ENCODE results near the gene EP400. TPM values are rescaled to one million over a fixed set of nuclear protein-coding genes. Genes with fewer than 3 reads are reported as not detected.

EP400 gene
- total and polyA plus RNA-seq, 9 of the 15 experiments (the other 6 are each of a cell fraction or from before 2014, with no cell fraction given), result 4.5 to 58.0 (median 7.0) TPM

DNA sequence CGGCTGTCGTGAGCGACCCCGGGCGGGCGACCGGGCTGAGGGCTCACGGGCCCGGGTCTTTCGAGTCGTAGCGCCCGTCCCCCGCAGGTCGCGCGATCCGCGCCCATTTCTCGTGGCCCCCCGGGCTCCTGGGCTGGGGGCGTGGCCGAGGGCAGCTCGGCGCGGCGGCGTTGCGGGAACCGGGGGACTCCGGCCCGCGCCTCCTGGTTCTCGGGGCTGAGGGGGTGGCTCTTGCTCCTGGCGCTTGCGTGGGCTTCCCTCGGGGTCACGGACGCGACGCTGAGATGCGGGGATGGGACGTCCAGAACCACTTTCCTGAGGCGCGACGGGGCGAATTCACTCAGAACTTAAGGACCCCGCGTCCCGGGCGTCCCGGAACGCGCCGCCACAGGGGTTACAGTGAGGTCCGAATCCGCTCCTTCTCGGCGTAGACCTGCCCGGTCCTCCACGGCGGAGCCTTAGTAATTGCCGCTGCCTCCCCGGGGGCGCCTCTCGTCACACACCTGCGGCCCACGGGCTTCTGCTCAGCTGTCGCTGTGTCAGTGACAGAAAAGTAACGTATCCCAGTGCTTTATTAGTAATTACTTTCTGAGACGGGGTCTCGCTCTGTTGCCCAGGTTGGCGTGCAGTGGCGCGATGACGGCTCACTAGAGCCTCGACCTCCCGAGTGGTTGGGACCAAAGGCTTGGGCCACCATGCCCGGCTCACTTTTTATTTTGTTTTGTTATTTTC is 606 bp downstream of the EP400 start (continued):
- no peak for TF ChIP-seq PHB (CRISPR knock-in tag; IDR thresholded peaks at IDR 0.05)
- TF ChIP-seq, protein P1, sequence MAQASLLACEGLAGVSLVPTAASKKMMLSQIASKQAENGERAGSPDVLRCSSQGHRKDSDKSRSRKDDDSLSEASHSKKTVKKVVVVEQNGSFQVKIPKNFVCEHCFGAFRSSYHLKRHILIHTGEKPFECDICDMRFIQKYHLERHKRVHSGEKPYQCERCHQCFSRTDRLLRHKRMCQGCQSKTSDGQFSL (CRISPR knock-in tag; IDR thresholded peaks at IDR 0.05), result no peak
- TF ChIP-seq, protein P1 (tag; IDR thresholded peaks at IDR 0.05), result no peak
- no peak for TF ChIP-seq SRSF7 (optimal IDR thresholded peaks at IDR 0.05; ENCODE audit: low read depth, low read length)
- TF ChIP-seq, protein P2, sequence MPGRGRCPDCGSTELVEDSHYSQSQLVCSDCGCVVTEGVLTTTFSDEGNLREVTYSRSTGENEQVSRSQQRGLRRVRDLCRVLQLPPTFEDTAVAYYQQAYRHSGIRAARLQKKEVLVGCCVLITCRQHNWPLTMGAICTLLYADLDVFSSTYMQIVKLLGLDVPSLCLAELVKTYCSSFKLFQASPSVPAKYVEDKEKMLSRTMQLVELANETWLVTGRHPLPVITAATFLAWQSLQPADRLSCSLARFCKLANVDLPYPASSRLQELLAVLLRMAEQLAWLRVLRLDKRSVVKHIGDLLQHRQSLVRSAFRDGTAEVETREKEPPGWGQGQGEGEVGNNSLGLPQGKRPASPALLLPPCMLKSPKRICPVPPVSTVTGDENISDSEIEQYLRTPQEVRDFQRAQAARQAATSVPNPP (IDR thresholded peaks at IDR 0.05; ENCODE audit: borderline replicate concordance, insufficient read depth, insufficient read length), result no peak
- no peak for TF ChIP-seq ZNF561 (CRISPR knock-in tag; conservative IDR thresholded peaks at IDR 0.05)
- TF ChIP-seq ZNF143 (CRISPR knock-in tag; IDR thresholded peaks at IDR 0.05), result no peak
- no peak for TF ChIP-seq NELFE (IDR thresholded peaks at IDR 0.05; ENCODE audit: insufficient read depth, insufficient read length)
- TF ChIP-seq, protein P3, sequence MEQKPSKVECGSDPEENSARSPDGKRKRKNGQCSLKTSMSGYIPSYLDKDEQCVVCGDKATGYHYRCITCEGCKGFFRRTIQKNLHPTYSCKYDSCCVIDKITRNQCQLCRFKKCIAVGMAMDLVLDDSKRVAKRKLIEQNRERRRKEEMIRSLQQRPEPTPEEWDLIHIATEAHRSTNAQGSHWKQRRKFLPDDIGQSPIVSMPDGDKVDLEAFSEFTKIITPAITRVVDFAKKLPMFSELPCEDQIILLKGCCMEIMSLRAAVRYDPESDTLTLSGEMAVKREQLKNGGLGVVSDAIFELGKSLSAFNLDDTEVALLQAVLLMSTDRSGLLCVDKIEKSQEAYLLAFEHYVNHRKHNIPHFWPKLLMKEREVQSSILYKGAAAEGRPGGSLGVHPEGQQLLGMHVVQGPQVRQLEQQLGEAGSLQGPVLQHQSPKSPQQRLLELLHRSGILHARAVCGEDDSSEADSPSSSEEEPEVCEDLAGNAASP (IDR thresholded peaks at IDR 0.05), result no peak
- TF ChIP-seq RAD21 (CRISPR knock-in tag; conservative IDR thresholded peaks at IDR 0.05 in 1 of 2, IDR thresholded peaks at IDR 0.05 in 1 of 2), result no peak
- TF ChIP-seq, protein P4, sequence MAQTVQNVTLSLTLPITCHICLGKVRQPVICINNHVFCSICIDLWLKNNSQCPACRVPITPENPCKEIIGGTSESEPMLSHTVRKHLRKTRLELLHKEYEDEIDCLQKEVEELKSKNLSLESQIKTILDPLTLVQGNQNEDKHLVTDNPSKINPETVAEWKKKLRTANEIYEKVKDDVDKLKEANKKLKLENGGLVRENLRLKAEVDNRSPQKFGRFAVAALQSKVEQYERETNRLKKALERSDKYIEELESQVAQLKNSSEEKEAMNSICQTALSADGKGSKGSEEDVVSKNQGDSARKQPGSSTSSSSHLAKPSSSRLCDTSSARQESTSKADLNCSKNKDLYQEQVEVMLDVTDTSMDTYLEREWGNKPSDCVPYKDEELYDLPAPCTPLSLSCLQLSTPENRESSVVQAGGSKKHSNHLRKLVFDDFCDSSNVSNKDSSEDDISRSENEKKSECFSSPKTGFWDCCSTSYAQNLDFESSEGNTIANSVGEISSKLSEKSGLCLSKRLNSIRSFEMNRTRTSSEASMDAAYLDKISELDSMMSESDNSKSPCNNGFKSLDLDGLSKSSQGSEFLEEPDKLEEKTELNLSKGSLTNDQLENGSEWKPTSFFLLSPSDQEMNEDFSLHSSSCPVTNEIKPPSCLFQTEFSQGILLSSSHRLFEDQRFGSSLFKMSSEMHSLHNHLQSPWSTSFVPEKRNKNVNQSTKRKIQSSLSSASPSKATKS (CRISPR knock-in tag; IDR thresholded peaks at IDR 0.05), result no peak
- TF ChIP-seq TAF15 (IDR thresholded peaks at IDR 0.05; ENCODE audit: low read depth, low read length), result no peak
- TF ChIP-seq, protein P5, sequence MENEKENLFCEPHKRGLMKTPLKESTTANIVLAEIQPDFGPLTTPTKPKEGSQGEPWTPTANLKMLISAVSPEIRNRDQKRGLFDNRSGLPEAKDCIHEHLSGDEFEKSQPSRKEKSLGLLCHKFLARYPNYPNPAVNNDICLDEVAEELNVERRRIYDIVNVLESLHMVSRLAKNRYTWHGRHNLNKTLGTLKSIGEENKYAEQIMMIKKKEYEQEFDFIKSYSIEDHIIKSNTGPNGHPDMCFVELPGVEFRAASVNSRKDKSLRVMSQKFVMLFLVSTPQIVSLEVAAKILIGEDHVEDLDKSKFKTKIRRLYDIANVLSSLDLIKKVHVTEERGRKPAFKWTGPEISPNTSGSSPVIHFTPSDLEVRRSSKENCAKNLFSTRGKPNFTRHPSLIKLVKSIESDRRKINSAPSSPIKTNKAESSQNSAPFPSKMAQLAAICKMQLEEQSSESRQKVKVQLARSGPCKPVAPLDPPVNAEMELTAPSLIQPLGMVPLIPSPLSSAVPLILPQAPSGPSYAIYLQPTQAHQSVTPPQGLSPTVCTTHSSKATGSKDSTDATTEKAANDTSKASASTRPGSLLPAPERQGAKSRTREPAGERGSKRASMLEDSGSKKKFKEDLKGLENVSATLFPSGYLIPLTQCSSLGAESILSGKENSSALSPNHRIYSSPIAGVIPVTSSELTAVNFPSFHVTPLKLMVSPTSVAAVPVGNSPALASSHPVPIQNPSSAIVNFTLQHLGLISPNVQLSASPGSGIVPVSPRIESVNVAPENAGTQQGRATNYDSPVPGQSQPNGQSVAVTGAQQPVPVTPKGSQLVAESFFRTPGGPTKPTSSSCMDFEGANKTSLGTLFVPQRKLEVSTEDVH (IDR thresholded peaks at IDR 0.05; ENCODE audit: low read depth, partially characterized antibody), result no peak
- no peak for TF ChIP-seq NR1H2 (CRISPR knock-in tag; IDR thresholded peaks at IDR 0.05)
- TF ChIP-seq RBM14 (IDR thresholded peaks at IDR 0.05; ENCODE audit: borderline replicate concordance, insufficient read depth, low read depth, low read length), result 0 out of 2 replicates have a peak, but pooled peaks have one; percentile 27
- TF ChIP-seq HNRNPL (IDR thresholded peaks at IDR 0.05; ENCODE audit: low read depth, low read length), result no peak
- TF ChIP-seq, protein P6, sequence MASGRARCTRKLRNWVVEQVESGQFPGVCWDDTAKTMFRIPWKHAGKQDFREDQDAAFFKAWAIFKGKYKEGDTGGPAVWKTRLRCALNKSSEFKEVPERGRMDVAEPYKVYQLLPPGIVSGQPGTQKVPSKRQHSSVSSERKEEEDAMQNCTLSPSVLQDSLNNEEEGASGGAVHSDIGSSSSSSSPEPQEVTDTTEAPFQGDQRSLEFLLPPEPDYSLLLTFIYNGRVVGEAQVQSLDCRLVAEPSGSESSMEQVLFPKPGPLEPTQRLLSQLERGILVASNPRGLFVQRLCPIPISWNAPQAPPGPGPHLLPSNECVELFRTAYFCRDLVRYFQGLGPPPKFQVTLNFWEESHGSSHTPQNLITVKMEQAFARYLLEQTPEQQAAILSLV (tag; IDR thresholded peaks at IDR 0.05), result no peak
